C4-2B (cell line): ENCODE results near the gene NAV1.

Experiments
- H3K27ac ChIP-seq: fragments of 450-650 bp; 2 replicates; pipeline ENCODE4 v1.5.1; 2017
- ZFX ChIP-seq: fragments of 450-650 bp; IDR thresholded peaks from 2 replicates; pipeline ENCODE4 v1.6.1; 2017
- TF ChIP-seq, protein P1 (sequence below): fragments of 450-650 bp; conservative IDR thresholded peaks from 2 replicates; pipeline ENCODE4 v1.5.1; 2017; ENCODE audit warnings: mild to moderate bottlenecking

Gene NAV1

DNA sequence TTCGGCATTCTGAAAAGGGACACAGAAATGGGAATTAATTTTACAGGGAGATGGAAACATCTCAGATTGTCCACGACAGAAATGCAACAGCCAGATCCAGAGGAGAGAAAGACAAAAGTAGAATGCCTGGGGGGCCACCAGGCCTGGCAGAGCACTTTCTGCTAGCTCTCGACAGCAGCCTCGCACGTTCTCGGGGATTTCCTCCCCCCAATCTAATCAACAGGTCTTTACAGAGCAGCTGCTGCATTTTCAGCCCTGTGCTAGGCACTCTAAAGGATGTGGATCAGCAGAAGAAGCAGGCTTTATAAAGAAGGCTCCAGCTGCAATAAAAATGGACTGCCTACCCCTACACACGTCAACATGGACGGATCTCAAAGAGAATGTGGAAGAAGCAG, 42.6 kb upstream of the NAV1 start:
- TF ChIP-seq ZFX = no peak
- TF ChIP-seq, protein P1, sequence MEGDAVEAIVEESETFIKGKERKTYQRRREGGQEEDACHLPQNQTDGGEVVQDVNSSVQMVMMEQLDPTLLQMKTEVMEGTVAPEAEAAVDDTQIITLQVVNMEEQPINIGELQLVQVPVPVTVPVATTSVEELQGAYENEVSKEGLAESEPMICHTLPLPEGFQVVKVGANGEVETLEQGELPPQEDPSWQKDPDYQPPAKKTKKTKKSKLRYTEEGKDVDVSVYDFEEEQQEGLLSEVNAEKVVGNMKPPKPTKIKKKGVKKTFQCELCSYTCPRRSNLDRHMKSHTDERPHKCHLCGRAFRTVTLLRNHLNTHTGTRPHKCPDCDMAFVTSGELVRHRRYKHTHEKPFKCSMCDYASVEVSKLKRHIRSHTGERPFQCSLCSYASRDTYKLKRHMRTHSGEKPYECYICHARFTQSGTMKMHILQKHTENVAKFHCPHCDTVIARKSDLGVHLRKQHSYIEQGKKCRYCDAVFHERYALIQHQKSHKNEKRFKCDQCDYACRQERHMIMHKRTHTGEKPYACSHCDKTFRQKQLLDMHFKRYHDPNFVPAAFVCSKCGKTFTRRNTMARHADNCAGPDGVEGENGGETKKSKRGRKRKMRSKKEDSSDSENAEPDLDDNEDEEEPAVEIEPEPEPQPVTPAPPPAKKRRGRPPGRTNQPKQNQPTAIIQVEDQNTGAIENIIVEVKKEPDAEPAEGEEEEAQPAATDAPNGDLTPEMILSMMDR = no peak
- H3K27ac ChIP-seq = peak overlapping the region; percentile 6; the same call in 1 of the 2 replicates

DNA sequence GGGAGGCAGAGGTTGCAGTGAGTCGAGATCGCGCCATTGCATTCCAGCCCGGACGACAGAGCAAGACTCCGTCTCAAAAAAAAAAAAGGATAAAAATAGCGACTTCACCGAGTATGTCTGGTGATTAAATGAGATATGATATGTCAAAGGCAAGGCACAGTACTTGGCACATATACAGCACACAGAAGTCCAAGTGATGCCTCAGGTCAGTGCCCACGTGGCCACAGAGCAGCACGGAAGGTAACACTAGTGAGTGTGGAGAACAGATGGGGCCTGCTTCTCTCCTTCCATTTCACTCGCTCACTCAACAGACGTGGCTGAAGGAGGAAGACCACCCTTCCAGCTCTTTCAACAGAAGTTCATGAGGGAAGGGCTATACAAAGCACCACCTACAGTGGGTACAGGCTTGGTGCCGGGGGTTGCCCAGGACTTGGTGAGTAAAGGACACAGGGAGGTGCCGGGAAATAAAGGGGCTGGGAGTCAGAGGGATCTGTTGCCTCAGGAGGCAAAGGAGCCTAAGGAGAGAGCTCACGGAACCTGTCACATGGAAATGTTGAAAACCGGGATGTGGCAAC, 40.9 kb upstream of the NAV1 start:
- no peak for TF ChIP-seq ZFX
- TF ChIP-seq, protein P1 = no peak
- H3K27ac ChIP-seq = no peak overlapping the region

DNA sequence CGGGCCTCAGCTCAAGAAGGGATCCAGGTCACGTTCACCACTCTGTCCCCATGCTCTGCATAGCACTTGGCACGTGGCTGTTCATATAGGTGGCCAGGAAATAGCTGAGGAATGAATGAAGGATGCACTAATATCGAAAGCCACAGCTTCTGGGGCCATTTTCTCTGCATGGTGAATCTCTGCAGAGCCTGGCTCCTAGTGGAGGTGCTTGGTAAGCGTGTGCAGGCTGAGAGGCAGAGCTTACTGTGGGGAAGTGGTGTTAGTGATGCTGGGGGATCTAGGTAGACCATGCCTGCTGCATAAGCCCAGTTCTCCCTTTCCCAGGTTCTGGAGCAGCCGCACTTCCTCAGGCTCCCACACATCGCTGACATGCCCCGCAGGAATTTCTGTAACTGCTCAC, 40.3 kb upstream of the NAV1 start:
- H3K27ac ChIP-seq = no peak overlapping the region
- no peak for TF ChIP-seq ZFX
- TF ChIP-seq, protein P1 = no peak

DNA sequence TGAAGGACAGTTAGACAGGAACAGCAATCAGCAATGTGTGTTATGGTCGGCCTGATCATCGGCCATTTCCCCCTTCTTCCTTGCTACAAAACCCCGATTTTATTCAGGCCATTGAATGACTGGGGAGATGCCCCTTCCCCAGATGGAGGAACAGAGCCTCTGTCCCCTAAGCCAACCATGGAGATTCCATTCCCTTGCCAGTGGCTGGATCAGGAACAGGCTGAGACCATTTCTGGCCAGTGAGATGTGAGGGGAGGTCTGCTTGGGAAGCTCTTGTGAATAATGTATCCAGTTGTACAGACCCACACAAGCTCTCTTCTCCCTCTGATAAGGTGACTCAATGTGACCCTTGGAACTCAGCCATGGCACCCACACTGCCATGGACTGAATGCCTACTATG, 39.7 kb upstream of the NAV1 start:
- TF ChIP-seq, protein P1 = no peak
- no peak for TF ChIP-seq ZFX
- no peak overlapping the region for H3K27ac ChIP-seq

DNA sequence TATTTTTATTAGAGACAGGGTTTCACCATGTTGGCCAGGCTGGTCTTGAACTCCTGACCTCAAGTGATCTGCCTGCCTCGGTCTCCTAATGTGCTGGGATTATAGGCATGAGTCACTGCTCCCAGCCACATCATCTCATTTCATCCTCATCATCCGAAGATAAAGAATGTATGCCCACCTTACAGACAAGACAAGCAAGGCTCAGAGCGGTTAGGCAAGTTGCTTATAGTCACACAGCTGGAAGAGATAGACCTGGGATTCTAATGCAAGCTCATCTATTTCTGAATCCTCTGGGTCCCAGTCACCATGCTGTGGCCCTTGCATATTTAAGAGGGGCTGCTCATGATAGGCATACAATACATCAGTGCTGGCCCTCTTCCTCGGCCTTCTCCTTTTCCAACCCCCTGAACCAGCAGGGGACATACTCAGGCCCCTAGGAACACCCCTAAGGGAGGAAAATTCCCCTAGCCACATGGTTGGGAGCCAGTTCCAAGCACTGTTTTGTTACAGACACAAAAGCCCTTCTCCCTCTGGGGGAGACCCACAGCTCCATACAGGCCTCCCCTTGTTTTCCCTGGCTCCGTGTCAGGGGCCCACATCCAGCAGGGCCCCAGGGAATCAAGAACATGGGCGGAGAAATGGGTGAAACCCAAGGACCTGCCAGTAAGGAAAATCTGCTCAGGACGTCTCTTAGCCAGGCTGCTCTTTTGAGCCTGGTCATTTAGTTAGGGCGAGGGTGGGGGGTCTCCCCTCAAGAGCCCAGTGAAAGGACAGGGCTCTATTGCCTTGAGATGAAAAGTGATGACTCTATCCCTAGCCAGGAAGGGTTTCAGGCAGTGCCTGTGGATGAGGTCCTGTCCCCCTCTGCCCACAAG, 38.9 kb upstream of the NAV1 start:
- H3K27ac ChIP-seq = no peak overlapping the region
- TF ChIP-seq ZFX = no peak
- TF ChIP-seq, protein P1 = no peak

DNA sequence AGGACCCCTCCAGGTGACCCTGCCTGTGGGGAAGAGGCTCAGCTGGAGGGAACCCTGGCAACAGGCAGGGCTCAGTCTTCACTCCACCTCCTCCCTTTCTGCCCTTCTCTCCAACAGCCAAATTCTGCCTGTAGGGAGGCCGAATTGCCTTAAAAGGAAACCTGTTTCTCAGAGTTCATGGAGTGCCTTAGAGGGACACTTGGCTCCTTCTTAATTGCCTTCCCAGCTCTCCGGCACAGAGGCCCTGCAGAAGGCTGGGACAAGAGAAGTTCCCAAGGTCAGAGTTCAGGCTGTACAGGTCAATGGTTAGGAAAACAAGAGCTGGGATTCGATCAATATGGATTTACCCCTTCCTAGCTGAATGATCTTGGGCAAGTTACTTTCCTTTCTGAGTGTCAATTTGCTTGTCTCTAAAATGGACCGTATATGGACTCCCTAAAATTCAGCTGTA, 38.2 kb upstream of the NAV1 start:
- H3K27ac ChIP-seq = no peak overlapping the region
- no peak for TF ChIP-seq ZFX
- TF ChIP-seq, protein P1 = no peak

DNA sequence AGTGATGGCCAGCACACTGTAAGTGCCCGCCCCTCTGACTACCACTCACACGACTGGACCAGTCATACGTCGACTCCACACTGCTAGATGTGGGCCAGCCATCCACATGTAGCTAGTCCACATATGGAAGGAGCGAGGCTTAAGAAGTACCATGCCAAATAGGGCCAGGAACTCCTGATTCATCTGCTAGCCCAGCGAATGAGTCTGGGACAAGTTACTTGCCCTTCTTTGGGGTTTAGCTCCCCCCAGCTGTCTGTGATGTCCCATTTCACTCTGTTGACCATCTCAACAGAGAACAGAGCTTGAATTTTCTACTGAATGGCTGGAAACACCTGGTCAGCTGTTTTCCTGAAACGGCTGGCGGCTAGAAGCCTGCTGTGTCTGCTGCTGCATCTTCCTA, 37.8 kb upstream of the NAV1 start:
- TF ChIP-seq, protein P1 = no peak
- no peak for TF ChIP-seq ZFX
- no peak overlapping the region for H3K27ac ChIP-seq
